ENCODE results near the gene TAS2R38.

The TAS2R38 gene

DNA sequence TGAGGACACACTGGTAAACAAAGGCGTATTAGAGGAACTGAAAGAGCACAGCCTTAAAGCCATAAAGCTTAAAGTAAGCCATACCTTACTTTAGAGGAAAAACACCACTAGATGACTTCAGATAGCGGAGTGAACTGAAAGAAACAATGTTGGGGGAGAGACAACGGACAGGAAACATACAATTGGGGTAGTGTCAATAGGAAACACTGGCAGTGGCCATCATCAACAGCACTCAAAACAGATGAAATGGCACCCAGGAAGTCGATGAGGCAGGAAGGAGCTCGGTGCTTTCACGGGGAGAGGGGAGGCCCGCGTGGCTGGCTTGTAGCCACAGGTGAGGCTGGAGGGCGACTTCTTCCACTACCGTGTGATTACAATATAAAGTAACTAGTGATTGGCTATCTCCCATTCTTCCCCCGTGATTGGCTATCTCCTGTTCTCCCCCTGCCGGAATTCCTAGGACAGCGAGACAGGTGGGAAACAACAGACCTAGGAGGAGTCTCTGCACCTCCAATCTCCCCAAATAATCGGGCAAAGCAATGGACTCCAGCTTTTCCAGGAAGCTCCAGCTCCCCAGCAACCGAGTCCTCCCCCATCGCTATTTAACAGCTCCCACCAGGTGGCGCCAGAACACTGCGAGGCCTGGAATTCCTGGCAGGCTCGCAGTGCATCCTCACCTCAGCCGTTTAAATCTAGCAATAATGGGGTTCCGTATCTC lies 2.4 kb upstream of the TAS2R38 start:
- DNase-seq, result peak; percentile 28 to 41

GRCh38 chr7:141974831-141975230 lies 1.3 kb upstream of the TAS2R38 start:
- peak in 1 of 2 experiments; percentile 2 for DNase-seq

- DNase-seq, result no peak
Measured at GRCh38 chr7:141960687-141961422, 12.7 kb downstream of the TAS2R38 start.

GRCh38 chr7:141956084-141956483 lies 17.5 kb downstream of the TAS2R38 start:
- no peak for DNase-seq

DNA sequence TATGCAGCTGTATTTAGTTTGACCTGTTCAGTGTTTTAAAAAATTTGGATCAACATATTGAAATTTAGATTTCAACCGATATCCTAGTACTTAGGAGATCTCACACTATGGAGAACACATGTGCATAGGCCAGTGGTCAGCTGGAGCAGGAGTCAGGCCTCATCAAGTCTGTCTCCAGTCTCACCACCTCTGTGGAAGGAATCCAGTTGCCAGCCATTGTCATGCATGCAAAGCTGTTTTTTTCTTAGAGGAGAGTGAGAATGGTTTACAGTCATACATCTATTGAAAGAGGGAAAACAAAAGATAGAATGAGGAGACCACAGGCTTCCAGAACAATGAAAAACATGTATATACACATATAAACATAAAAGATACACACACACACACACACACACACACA lies 19.2 kb downstream of the TAS2R38 start:
- DNase-seq, result no peak

- no peak for DNase-seq
Measured at GRCh38 chr7:141952461-141952860, 21.1 kb downstream of the TAS2R38 start.

DNA sequence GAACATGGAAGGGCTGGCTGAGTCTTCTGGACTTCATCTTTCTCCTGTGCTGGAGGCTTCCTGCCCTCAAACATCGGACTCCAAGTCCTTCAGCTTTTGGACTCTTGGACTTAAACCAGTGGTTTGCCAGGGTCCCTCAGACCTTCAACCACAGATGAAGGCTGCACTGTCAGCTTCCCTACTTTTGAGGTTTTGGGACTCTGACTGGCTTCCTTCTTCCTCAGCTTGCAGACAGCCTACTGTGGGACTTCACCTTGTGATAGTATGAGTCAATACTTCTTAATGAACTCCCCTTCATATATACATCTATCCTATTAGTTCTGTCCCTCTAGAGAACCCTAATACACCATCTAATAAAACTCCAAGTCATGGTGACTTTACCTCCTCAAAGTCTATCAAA lies 22.8 kb downstream of the TAS2R38 start:
- DNase-seq, result no peak

- DNase-seq, result no peak
Measured at GRCh38 chr7:141949911-141950310, 23.7 kb downstream of the TAS2R38 start.

- no peak for DNase-seq
Measured at GRCh38 chr7:141949451-141949850, 24.1 kb downstream of the TAS2R38 start.

- no peak for DNase-seq
Measured at GRCh38 chr7:141949021-141949420, 24.6 kb downstream of the TAS2R38 start.

DNA sequence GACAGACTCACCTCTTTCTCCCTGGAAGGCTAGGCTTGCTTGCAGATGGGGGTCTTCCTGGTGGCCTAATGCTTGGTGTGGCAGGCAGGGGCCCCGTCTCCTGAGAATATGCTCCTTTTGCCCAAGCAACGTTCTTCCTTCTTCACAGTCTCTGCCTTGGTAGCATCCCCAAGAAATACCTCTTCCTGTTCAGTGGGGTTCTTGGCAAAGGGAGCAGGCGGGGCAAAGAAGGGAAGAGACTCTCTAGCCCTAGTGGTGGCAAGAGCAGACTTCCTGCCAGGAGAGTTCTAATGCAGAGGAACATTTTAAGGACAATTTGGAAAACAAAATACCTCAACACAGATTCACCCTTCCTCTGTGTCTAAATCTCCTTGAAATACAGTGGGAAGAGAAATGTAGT lies 26.8 kb downstream of the TAS2R38 start, which contains the start of gene CLEC5A:
TSS of gene CLEC5A (minus strand) at position 179 of the 400 bp plus-strand sequence. CDS start 682 bp downstream, outside the sequence.
- no peak for DNase-seq

- no peak for DNase-seq
Measured at GRCh38 chr7:141945356-141945755, 28.2 kb downstream of the TAS2R38 start.

- DNase-seq, result no peak
Measured at GRCh38 chr7:141944811-141945210, 28.8 kb downstream of the TAS2R38 start.

DNA sequence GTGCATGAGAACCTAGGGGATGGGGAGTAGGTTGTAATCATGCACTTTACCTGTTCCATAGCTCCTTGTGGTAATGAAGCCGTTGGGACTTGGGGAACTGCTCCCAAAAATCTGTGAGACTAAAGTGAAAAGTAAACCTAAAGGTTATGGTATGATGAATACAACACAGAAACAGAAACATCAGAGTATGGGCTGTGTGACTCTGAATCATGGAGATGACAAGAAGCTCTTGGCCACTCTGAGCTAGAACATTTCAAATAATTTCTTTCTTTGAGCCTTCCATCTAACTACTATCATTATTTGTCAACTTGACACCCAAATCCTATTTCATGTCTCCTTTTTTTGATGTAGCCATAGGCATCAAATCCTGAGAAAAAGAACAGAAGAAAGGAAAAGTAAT lies 29.7 kb downstream of the TAS2R38 start:
- no peak for DNase-seq

DNA sequence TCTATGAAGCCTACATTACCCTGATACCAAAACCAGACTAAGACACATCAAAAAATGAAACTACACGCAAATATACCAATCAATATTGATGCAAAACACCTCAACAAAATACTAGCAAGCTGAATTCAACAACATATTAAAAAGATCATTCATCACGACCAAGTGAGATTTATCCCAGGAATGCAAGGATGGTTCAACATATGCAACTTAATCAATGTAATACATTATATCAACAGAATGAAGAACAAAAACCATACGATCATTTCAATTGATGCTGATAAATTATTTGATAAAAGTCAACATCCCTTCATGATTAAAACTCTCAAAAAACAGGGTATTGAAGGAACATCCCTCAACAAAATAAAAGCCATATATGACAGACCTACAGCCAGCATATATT lies 32.5 kb downstream of the TAS2R38 start:
- no peak for DNase-seq

DNA sequence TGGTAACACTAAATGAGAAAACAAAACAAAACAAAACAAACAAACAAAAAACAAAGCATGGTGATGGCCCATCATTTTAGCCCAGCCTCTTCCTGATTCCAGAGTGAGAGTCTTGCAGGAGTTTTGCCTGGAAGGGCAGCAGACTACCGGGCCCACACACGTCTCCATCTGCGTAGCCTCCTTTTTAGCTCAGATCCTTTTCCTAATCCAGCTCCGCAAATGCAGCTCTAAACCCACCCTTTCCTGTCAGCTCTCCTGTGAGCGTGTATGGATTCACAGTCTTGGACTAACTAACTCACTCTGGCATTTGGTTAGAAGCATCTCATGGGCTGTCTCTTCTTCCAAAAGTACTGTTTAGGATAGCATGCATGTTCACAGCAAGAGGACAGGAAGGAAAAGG lies 43.4 kb downstream of the TAS2R38 start:
- no peak for DNase-seq

DNA sequence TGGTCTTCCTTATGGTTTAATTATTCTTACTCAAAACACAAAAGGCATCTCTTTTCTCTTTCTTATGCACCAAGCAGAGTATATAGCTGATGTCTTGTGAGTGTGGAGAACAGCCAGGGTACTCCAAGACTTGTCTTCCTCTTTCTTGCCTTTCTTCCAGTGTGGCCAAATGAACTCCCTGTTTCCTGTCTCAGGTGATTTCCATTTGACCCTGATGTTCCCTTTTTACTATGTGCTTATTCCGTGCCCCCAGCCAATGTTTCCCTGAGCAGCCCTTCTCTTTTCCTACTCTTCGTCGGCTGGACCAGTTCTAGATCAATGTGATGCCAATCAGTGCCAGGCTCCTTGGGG lies 44.8 kb downstream of the TAS2R38 start:
- DNase-seq, result no peak

DNA sequence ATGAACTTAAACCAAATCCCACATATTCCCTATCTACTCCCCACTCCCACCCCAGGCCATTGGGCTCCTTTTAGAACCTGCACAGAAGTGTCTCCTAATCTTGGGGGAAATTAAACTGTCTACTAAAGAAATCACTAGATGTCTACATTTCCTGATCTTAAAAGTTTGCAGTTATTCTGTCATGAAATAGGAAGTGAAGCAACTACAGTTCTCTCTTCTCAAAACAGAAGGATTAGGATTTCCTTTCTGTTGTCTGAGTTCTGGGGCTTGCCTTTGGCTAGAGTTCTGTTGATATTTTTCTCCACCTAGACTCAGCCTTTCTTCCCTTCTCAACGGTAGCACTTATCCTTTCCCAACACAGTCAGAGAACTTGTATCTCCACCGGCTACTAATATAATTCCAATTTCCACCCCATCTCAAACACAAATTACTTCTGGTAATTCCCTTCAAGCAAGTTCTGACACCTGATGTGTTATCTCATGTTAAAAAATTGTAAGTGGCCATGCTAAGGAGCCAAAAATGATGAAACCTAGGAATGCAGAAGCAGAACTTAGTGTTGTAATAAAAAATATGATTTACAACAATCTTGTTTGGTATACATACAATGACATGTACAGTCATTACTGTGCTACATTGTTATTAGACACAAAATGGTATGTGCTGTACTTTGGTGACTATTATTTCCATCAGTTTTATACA lies 45.3 kb downstream of the TAS2R38 start:
- DNase-seq, result no peak
